Upper lobe of left lung (tissue), 4 donors: ENCODE data around the gene PATJ.

Source experiments
- CTCF ChIP-seq, 6 experiments: fragments of 450-650 bp in 4 of 6; fragments of 200-600 bp in 2 of 6; sonication (generic) in 2 of 6; IDR thresholded peaks; one replicate each; pipeline ENCODE4 v1.5.1; 2016 to 2019; ENCODE audit warnings: antibody characterized with exemption in 6 of 6
- EP300 ChIP-seq, 4 donors: sonication (generic); formaldehyde crosslinking; IDR thresholded peaks; one replicate each; pipeline ENCODE4 v1.5.1; 2017; ENCODE audit warnings: antibody characterized with exemption in 4 of 4, control low read depth in 2 of 4
- POLR2A ChIP-seq, 4 donors: fragments of 450-650 bp; IDR thresholded peaks; one replicate each; pipeline ENCODE4 v1.5.1; 2016 to 2017; ENCODE audit warnings: antibody characterized with exemption in 4 of 4, mild to moderate bottlenecking in 2 of 4

- TF ChIP-seq CTCF (IDR thresholded peaks at IDR 0.05), result no peak
- TF ChIP-seq POLR2A (IDR thresholded peaks at IDR 0.05), result no peak
- TF ChIP-seq EP300 (IDR thresholded peaks at IDR 0.05), result no peak
Observed at GRCh38 chr1:62198069-62198780, 455.9 kb downstream of the PATJ start.
